HG02884 (cell line): ENCODE results near the gene CXCL1.

Experiments
- ATAC-seq: cut with Tn5 transposase; IDR thresholded peaks from one replicate; pipeline ENCODE4 v1.9.1; 2021; ENCODE audit warnings: mild to moderate bottlenecking, moderate library complexity; ENCODE audit not compliant: unreplicated experiment

Gene CXCL1

DNA sequence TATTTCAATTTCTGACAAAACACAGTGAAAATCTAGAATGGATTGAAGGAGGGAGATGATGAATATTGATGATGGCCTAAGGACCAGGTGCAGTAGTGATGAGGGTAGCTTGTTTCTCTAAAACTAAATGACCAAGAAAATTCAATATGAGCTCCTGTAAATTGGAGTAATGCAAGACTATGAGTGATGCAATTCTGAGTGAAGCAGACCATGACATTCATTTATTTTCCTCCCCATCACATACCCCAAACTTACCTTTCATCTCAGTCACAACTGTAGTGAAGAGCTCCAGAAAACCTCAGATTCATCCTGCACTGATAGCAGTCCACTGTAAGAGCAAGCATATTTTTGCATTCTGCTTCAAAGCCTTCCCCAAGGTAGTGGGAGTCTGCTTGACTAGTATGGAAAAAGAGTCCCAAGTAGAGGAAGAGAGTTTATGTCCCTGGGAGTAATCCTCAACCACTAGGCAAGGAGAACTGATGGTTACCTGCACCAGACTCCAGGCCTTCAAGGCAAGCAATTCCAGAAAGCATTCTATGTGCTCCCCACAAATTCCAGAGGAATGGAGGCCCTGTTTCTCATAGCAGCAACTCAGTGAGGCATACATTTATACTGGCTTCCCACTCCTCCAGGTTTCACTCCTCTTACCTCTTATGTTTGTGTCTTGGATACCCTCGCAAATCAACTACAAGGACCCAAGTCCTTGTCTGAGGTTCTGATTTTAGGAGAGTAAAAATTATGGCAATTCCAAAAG, 47.2 kb downstream of the CXCL1 start:
- no peak for ATAC-seq

DNA sequence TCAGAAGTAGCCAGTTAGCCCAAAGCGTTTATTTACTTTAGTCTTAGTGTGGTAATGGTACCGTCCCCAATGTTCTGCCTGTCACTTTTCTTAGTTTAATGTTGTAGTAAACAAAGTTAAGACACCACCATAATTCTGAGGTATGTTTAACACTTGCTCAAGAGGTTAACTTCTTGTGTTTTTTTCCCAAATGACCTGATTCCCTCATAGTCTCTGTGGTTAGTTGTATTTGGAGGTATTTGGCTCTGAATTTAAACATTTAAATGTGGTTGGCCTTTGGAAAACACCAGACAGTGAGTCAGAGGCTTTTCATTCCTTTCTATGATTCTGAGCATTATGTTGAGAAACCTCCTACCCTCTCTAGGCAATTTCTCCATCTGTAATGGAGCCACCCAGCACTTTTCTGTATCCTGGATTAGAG, 47.9 kb downstream of the CXCL1 start:
- no peak for ATAC-seq

DNA sequence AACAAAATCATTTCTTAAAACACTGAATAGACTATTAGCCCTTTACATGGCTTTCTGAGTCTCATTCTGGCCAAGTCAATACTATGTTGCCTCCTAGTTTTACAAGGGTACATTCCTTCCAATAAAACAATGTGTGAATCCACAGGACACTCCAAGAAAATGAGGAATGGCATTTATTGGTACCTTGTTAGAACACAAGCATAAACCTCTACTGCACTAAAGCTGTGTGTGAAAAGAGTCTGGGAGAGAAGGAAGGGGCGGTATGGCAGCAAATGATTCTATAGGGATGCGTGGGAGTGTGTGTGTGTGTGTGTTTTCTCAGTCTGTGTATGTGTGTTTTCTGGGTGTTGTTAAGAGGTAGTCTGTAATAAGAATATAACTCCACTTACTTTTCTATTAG, 48.9 kb downstream of the CXCL1 start:
- ATAC-seq: no peak

DNA sequence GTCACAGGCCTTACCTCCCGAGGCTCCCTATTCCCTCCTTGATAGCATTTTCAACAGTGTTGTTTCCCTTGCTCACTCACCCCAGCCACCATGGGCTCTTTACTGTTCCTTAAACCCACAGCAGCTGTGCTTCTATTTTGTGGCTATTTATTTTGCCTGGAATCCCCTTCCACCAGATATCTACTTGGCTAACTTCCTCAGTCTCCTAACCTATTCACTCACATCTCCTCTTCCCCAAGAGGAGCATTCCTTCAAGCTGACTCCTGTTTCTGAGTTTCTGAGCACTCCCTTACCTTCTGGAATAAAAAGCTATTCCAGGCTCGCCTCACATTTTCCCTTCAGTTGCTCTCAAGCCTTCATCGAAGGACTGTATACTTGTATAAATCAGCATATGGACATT, 50.5 kb downstream of the CXCL1 start:
- ATAC-seq: no peak
